DMS153 (cell line): ENCODE results near the gene ZNF532.

Experiments used
- DNase-seq: peaks from one replicate; lab custom pipeline; 2025; lab: John Stamatoyannopoulos, UW

The ZNF532 gene

GRCh38 chr18:58870621-58871020, 5.9 kb downstream of the ZNF532 start:
- no peak for DNase-seq

GRCh38 chr18:58871514-58872420, 7.1 kb downstream of the ZNF532 start:
- no peak for DNase-seq

GRCh38 chr18:58878640-58879039, 14.0 kb downstream of the ZNF532 start:
- no peak for DNase-seq

- no peak for DNase-seq
Observed at GRCh38 chr18:58881477-58881876, 16.8 kb downstream of the ZNF532 start.

GRCh38 chr18:58882044-58882443, 17.4 kb downstream of the ZNF532 start:
- no peak for DNase-seq

GRCh38 chr18:58882686-58883085, 18.0 kb downstream of the ZNF532 start:
- DNase-seq: no peak

- no peak for DNase-seq
Observed at GRCh38 chr18:58884680-58885079, 20.0 kb downstream of the ZNF532 start.

GRCh38 chr18:58886431-58886830, 21.8 kb downstream of the ZNF532 start:
- no peak for DNase-seq

- no peak for DNase-seq
Observed at GRCh38 chr18:58886864-58887612, 22.4 kb downstream of the ZNF532 start.

GRCh38 chr18:58887613-58887963, 22.9 kb downstream of the ZNF532 start:
- no peak for DNase-seq

GRCh38 chr18:58891776-58892175, 27.1 kb downstream of the ZNF532 start:
- DNase-seq: no peak

GRCh38 chr18:58892488-58892887, 27.8 kb downstream of the ZNF532 start:
- DNase-seq: no peak

- DNase-seq: no peak
Observed at GRCh38 chr18:58893388-58894099, 28.9 kb downstream of the ZNF532 start.

GRCh38 chr18:58894930-58895329, 30.3 kb downstream of the ZNF532 start:
- no peak for DNase-seq

- no peak for DNase-seq
Observed at GRCh38 chr18:58895385-58895784, 30.7 kb downstream of the ZNF532 start.

GRCh38 chr18:58896268-58896667, 31.6 kb downstream of the ZNF532 start:
- DNase-seq: no peak

- DNase-seq: no peak
Observed at GRCh38 chr18:58896734-58897508, 32.2 kb downstream of the ZNF532 start.

GRCh38 chr18:58898010-58898799, 33.5 kb downstream of the ZNF532 start:
- no peak for DNase-seq

GRCh38 chr18:58900015-58900649, 35.5 kb downstream of the ZNF532 start:
- no peak for DNase-seq

- no peak for DNase-seq
Observed at GRCh38 chr18:58901143-58901542, 36.5 kb downstream of the ZNF532 start.

- no peak for DNase-seq
Observed at GRCh38 chr18:58901783-58902182, 37.1 kb downstream of the ZNF532 start.
